ENCODE data around the gene CLCA4. TPM values are rescaled to one million over a fixed set of nuclear protein-coding genes. Genes with fewer than 3 reads are reported as not detected.

CLCA4 gene
- polyA plus RNA-seq, 1 donor: 0.04 TPM

DNA sequence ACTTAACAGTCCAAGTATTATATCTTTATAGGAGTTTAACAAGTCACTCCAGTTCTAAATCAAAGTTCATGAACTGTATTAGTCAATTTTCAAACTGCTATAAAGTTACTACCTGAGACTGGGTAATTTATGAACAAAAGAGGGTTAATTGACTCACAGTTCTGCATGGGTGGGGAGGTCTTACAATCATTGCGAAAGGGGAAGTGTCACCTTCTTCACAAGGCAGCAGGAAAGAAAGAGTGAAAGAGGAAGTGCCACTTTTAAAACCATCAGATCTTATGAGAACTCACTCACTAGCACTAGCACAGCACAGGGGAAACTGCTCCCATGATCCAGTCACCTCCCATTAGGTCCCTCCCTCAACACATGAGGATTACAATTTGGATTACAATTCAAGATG is 70.0 kb downstream of the CLCA4 start:
- Histone ChIP-seq H3K36me3 (ENCODE audit: control insufficient read depth, insufficient read depth, low read length) (no peaks in the 10 kb centered on the region), H3K4me1 (ENCODE audit: control insufficient read depth, insufficient read depth, low read length) (peaks cover 13% of the 10 kb centered on the region), H3K27ac (ENCODE audit: low read length) (peak overlapping the region; percentile 83), H3K4me3 (ENCODE audit: low read length) (no peak overlapping the region), H3K27me3 (ENCODE audit: control insufficient read depth, insufficient read depth, low read length) (no peaks in the 10 kb centered on the region), H3K9me3 (ENCODE audit: control insufficient read depth, low read depth, low read length) (peaks cover 3% of the 10 kb centered on the region)
- WGBS (ENCODE audit: insufficient coverage, low lambda C conversion rate): 0% methylated on average over 1 of the region's 1 CpG
- peak; percentile 79 to 92 for DNase-seq

GRCh38 chr1:86618358-86618757 is 71.5 kb downstream of the CLCA4 start:
- no peaks in the 10 kb centered on the region for H3K27me3 ChIP-seq (ENCODE audit: control insufficient read depth, insufficient read depth, low read length)
- peak in 1 of 2 donors; percentile 5 for DNase-seq
- H3K27ac ChIP-seq (ENCODE audit: low read length): no peak overlapping the region
- H3K36me3 ChIP-seq (ENCODE audit: control insufficient read depth, insufficient read depth, low read length): no peaks in the 10 kb centered on the region
- H3K4me3 ChIP-seq (ENCODE audit: low read length): no peak overlapping the region
- H3K4me1 ChIP-seq (ENCODE audit: control insufficient read depth, insufficient read depth, low read length): peaks cover 13% of the 10 kb centered on the region
- H3K9me3 ChIP-seq (ENCODE audit: control insufficient read depth, low read depth, low read length): peaks cover 7% of the 10 kb centered on the region

GRCh38 chr1:86619313-86619712 is 72.4 kb downstream of the CLCA4 start:
- Histone ChIP-seq H3K4me1 (ENCODE audit: control insufficient read depth, insufficient read depth, low read length) (peaks cover 13% of the 10 kb centered on the region), H3K9me3 (ENCODE audit: control insufficient read depth, low read depth, low read length) (peaks cover 7% of the 10 kb centered on the region), H3K27me3 (ENCODE audit: control insufficient read depth, insufficient read depth, low read length) (no peaks in the 10 kb centered on the region), H3K27ac (ENCODE audit: low read length) (no peak overlapping the region), H3K36me3 (ENCODE audit: control insufficient read depth, insufficient read depth, low read length) (no peaks in the 10 kb centered on the region), H3K4me3 (ENCODE audit: low read length) (no peak overlapping the region)
- DNase-seq: no peak
- WGBS (ENCODE audit: insufficient coverage, low lambda C conversion rate): 91% methylated on average over 4 of the region's 4 CpGs

DNA sequence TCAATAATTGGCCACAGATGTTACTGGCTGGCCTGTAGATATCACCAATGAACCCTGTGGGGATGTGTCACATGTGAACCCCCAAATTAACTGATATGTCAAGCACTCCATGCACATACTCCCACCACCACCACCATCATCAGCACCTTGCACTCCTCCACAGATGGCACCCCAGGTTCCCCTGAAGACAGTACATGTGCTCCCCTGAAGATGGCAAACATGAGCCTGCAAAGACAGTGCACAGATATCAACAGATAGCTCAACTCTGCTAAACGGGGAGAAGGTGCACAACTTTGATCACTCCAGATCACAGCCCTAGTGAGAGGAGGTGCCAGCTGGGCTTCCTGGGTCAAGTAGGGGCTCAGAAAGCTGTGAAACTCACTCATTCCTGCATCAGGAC is 74.4 kb downstream of the CLCA4 start:
- Histone ChIP-seq H3K9me3 (ENCODE audit: control insufficient read depth, low read depth, low read length) (peaks cover 5% of the 10 kb centered on the region), H3K4me1 (ENCODE audit: control insufficient read depth, insufficient read depth, low read length) (peaks cover 8% of the 10 kb centered on the region), H3K27me3 (ENCODE audit: control insufficient read depth, insufficient read depth, low read length) (no peaks in the 10 kb centered on the region), H3K27ac (ENCODE audit: low read length) (no peak overlapping the region), H3K36me3 (ENCODE audit: control insufficient read depth, insufficient read depth, low read length) (no peaks in the 10 kb centered on the region), H3K4me3 (ENCODE audit: low read length) (no peak overlapping the region)
- no peak for DNase-seq
- WGBS (ENCODE audit: insufficient coverage, low lambda C conversion rate): no CpG with 5 or more reads among the region's 1 CpG

Other genes starting within 250 kb of the CLCA4 start
- 43.4 TPM for gene ODF2L, start 150.8 kb upstream of the CLCA4 start, polyA plus RNA-seq
- 1.0 TPM for gene CLCA2, start 122.9 kb upstream of the CLCA4 start, polyA plus RNA-seq
- 2,132 TPM for gene CLCA1, start 78.2 kb upstream of the CLCA4 start, polyA plus RNA-seq
- 62.7 TPM for gene SH3GLB1, start 157.5 kb downstream of the CLCA4 start, polyA plus RNA-seq

All from large intestine (tissue), 3 donors.